Calu3 (cell line): Measurements from ENCODE around the gene DNM1. TPM values are rescaled to one million over a fixed set of nuclear protein-coding genes. Genes with fewer than 3 reads are reported as not detected.

Experiments used
- BruUV-seq: library from RNA; stranded (reverse); fragments of 400-500 nt; replicated peaks from 2 replicates; lab custom pipeline; 2021; lab: Mats Ljungman, UMichigan
- CTCF ChIA-PET: fragments of 300-600 bp; sonication (Branson Sonifier 250); formaldehyde crosslinking; loops from one replicate; lab custom pipeline; 2022; ENCODE audit warnings: antibody characterized with exemption; lab: Charles Lee
- DNase-seq: peaks from one replicate; pipeline ENCODE4 v3.0.0; 2022
- H3K27ac Mint-ChIP-seq: one replicate; pipeline ENCODE4 v1.8.0; 2022; ENCODE audit warnings: mixed read lengths; ENCODE audit not compliant: unreplicated experiment
- H3K27me3 Mint-ChIP-seq: one replicate; pipeline ENCODE4 v1.8.0; 2022; ENCODE audit warnings: mixed read lengths; ENCODE audit not compliant: unreplicated experiment
- H3K36me3 Mint-ChIP-seq: one replicate; pipeline ENCODE4 v1.8.0; 2022; ENCODE audit warnings: mild to moderate bottlenecking, moderate library complexity, mixed read lengths; ENCODE audit not compliant: insufficient read depth, unreplicated experiment
- H3K4me1 Mint-ChIP-seq: one replicate; pipeline ENCODE4 v1.8.0; 2022; ENCODE audit warnings: mild to moderate bottlenecking, low read depth, mixed read lengths; ENCODE audit not compliant: unreplicated experiment
- H3K4me3 Mint-ChIP-seq: one replicate; pipeline ENCODE4 v1.8.0; 2022; ENCODE audit warnings: mild to moderate bottlenecking, low read depth, moderate library complexity, mixed read lengths; ENCODE audit not compliant: unreplicated experiment
- H3K9me3 Mint-ChIP-seq: one replicate; pipeline ENCODE4 v1.8.0; 2022; ENCODE audit warnings: low read depth, mixed read lengths; ENCODE audit not compliant: unreplicated experiment
- intact Hi-C: fragments of 100-400 bp; cut with micrococcal nuclease; formaldehyde crosslinking; loops from one replicate; pipeline ENCODE4 v1.10.0; 2022; ENCODE audit not compliant: unreplicated experiment
- total RNA-seq: library from RNA; stranded (reverse); gene quantifications from 2 replicates; pipeline ENCODE4 v1.2.3, GENCODE V29; 2022
- TF ChIP-seq, protein P1 (sequence below): fragments of 200-600 bp; IDR thresholded peaks from one replicate; pipeline ENCODE4 v1.8.0; 2022; ENCODE audit warnings: antibody characterized with exemption; ENCODE audit not compliant: unreplicated experiment

Gene DNM1
- total RNA-seq, 1 experiment from 2014 or later, result 40.0 TPM

DNA sequence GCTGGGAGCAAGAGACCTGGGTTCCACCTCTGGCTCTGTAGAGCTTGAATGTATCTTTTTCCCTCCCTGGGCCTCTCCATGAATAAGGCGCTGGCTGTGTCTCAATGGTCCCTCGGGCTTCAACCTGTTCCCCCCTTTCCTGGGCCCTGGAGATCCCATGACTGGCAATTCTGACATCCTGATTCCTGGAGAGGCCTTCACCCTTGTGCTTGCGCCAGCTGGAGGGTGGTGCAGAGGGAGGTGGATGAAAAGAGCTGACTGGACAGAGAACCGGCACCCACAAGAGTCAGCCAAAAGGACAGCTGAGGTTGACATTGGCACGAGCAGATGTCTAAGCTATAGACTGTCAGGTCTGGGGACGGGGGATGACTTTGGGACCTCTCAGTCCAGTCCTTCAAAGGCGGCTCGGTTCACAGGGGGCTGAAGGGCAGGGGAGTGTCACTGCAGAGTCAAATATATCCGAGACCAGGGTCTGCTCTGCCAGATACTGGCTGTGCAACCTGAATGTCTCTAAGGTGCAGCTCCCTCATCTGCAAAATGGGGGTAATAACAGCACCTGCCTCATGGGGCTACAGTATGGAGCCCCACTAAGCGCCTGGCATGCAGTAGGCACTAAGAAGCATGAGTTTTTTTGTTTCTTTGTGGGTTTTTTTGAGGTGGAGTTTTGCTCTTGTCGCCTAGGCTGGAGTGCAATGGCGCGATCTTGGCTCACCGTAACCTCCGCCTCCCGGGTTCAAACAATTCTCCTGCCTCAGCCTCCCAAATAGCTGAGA, 13.8 kb downstream of the DNM1 start:
- no peak for DNase-seq
- Mint-ChIP-seq H3K9me3 (no peaks in the 10 kb centered on the region), H3K36me3 (peaks cover 11% of the 10 kb centered on the region), H3K27me3 (no peaks in the 10 kb centered on the region), H3K4me1 (peaks cover 7% of the 10 kb centered on the region), H3K4me3 (no peak overlapping the region), H3K27ac (no peak overlapping the region)
- CTCF ChIA-PET, result interaction anchor here (0.6 kb wide), 1 partner anchor 23 kb away, joined by 3 read pairs; no protein-coding TSS in a partner anchor
- TF ChIP-seq, protein P1, sequence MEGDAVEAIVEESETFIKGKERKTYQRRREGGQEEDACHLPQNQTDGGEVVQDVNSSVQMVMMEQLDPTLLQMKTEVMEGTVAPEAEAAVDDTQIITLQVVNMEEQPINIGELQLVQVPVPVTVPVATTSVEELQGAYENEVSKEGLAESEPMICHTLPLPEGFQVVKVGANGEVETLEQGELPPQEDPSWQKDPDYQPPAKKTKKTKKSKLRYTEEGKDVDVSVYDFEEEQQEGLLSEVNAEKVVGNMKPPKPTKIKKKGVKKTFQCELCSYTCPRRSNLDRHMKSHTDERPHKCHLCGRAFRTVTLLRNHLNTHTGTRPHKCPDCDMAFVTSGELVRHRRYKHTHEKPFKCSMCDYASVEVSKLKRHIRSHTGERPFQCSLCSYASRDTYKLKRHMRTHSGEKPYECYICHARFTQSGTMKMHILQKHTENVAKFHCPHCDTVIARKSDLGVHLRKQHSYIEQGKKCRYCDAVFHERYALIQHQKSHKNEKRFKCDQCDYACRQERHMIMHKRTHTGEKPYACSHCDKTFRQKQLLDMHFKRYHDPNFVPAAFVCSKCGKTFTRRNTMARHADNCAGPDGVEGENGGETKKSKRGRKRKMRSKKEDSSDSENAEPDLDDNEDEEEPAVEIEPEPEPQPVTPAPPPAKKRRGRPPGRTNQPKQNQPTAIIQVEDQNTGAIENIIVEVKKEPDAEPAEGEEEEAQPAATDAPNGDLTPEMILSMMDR, result no peak
- no TSS peak for BruUV-seq
- intact Hi-C loops, result no loop called here

DNA sequence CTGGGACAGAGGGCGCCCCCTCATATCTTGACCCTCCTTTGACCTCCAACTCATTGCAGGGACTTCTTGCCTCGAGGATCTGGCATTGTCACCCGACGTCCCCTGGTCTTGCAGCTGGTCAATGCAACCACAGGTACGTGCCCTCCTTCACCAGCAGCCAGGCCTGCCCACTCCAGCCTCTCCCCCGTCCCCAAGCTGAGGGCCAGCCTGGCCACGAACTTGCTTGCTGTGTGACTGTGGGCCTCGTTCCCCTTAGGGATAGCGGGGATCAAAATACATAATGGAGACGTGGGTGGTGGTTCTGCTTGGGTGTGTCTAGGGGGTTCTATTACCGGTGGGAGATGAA, 15.0 kb downstream of the DNM1 start:
- Mint-ChIP-seq H3K9me3 (no peaks in the 10 kb centered on the region), H3K27ac (peak overlapping the region; percentile 41), H3K4me3 (peak overlapping the region; percentile 56), H3K4me1 (no peaks in the 10 kb centered on the region), H3K27me3 (no peaks in the 10 kb centered on the region), H3K36me3 (peaks cover 10% of the 10 kb centered on the region)
- no peak for DNase-seq
- CTCF ChIA-PET, result no interaction called here
- TF ChIP-seq, protein P1, result no peak
- intact Hi-C loops, result no loop called here
- no TSS peak for BruUV-seq

DNA sequence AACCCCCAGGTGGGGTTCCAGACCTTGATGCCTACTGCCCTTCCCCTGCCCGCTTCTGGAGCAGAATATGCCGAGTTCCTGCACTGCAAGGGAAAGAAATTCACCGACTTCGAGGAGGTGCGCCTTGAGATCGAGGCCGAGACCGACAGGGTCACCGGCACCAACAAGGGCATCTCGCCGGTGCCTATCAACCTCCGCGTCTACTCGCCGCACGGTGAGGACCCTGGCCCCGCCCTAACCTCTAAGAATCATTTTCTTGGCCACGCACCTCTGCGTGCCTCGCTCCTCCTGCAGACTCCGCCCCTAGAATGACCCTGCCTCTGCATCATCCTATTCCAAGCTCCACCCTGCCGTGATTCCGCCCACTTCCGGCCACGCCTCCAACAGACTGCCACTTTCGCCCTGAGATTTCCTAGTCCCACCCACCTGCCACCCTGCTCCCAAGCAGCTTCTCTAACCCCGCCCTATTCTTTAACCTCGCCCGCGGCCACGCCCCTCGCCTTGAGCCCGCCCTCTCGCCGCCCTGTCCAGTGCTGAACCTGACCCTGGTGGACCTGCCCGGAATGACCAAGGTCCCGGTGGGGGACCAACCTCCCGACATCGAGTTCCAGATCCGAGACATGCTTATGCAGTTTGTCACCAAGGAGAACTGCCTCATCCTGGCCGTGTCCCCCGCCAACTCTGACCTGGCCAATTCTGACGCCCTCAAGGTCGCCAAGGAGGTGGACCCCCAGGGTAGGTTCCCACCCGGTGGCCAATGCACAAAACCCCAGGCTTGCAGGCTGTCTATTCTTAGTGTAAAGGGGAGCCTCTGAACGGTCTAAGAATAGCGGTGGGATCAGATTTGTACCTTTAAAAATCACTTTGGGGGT, 15.6 kb downstream of the DNM1 start:
- peak overlapping the region; percentile 56 for H3K4me3 Mint-ChIP-seq
- BruUV-seq, result no TSS peak
- DNase-seq, result peak; percentile 79
- intact Hi-C loops, result no loop called here
- TF ChIP-seq, protein P1, result no peak
- CTCF ChIA-PET, result no interaction called here
- peak overlapping the region; percentile 41 for H3K27ac Mint-ChIP-seq
- H3K27me3 Mint-ChIP-seq, result no peaks in the 10 kb centered on the region
- H3K4me1 Mint-ChIP-seq, result no peaks in the 10 kb centered on the region
- peaks cover 8% of the 10 kb centered on the region for H3K36me3 Mint-ChIP-seq
- no peaks in the 10 kb centered on the region for H3K9me3 Mint-ChIP-seq

DNA sequence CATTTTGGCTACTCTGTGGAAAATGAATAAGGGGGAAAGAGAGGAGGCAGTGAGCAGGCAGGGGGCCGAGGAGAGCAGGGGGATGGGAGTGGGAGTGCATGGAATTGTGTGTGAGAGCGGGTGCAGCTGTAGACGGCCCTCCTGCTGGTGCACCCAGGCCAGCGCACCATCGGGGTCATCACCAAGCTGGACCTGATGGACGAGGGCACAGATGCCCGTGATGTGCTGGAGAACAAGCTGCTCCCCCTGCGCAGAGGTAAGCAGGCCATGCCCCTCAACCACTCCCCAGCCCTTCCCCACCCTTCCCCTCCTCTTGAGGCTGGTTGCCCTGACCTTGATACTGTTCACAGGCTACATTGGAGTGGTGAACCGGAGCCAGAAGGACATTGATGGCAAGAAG, 16.7 kb downstream of the DNM1 start:
- no peaks in the 10 kb centered on the region for H3K27me3 Mint-ChIP-seq
- H3K9me3 Mint-ChIP-seq, result no peaks in the 10 kb centered on the region
- H3K27ac Mint-ChIP-seq, result no peak overlapping the region
- CTCF ChIA-PET, result no interaction called here
- H3K36me3 Mint-ChIP-seq, result peaks cover 4% of the 10 kb centered on the region
- TF ChIP-seq, protein P1, result no peak
- H3K4me1 Mint-ChIP-seq, result no peaks in the 10 kb centered on the region
- no peak for DNase-seq
- intact Hi-C loops, result no loop called here
- no peak overlapping the region for H3K4me3 Mint-ChIP-seq
- no TSS peak for BruUV-seq
